GM04504 (cell line): Measurements from ENCODE around the gene FLRT2.

Experiments
- DNase-seq: peaks from one replicate; pipeline ENCODE4 v3.0.0-alpha.2; 2012; ENCODE audit warnings: low read depth

Gene FLRT2

DNA sequence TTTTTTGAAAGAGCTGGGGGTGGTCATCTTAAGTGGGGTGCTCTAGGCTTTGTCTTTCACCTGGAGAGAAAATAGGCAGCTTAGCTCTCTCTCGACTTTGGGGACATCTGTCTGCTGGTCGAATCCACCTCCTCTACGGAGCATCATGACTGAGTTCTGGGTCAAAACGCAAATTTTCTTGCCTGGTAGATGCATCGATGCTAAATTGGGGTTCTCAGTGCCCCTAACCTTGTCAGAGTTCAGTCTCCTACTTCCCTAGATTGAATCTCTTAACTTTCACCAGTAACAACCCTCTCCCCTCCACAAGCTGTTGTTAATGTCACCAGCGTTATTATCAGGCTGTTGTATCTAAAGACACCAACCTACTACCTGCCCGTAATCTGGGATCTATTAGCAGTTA, 682 bp downstream of the FLRT2 start:
- DNase-seq, result no peak

DNA sequence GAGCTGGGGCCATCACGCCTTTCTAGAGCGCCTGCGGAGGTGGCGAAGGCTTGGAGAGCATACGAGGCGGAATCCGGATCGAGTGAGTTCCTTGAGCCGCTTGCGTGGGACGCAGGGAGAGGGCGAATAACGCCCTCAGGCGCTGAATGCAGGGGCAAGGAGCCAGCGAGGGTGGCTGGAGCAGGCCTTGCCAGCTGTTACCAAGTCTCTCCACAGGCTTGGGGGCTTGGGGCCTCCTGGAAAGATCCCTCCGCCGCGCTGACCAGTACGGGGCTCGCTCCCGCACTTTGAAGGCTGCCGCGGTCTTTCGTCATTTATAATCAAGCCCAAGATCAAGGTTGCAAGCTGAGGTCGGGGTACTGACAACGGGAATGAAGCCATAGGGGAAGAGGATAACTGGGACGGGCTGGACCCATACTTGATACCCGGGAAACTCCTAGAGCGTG, 1.2 kb downstream of the FLRT2 start:
- DNase-seq, result peak; percentile 66

DNA sequence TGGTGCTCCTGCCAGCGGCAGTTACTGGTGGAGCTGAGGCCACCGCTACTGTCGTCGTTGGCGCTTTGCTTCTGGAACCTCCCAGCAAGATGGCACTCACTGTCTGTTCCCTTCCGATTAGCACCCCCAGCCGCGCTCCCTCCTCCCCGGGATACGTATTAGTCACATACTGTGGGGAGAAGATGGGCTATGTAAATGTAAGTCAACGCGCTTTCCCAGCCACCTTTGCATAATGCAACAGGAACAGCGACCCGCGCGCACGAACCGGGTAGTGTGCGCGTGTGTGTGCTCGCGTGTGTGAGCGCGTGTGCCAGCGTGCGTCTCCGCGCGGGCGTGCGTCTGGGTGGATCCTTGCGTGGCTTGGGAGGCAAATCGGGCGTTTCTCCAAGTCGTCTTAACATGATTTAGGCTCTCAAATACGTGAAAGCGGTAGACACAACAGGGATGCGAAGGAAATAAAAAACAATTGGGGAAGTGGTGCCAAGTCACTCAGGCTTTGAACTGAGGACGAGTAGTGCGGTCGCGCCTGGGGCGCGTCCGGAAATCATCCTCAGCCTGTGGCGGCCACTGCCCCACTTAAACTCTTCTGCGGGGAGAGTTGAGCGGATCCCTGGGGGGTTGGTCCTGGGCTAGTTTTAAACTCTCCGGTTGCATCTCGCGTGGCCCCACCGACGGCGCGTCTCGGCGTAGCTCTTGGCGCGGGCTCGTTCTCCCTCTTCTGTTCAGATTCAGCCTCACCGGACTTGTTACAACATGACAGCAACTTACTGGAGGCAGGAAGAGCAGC, 1.8 kb downstream of the FLRT2 start:
- DNase-seq, result peak; percentile 74

DNA sequence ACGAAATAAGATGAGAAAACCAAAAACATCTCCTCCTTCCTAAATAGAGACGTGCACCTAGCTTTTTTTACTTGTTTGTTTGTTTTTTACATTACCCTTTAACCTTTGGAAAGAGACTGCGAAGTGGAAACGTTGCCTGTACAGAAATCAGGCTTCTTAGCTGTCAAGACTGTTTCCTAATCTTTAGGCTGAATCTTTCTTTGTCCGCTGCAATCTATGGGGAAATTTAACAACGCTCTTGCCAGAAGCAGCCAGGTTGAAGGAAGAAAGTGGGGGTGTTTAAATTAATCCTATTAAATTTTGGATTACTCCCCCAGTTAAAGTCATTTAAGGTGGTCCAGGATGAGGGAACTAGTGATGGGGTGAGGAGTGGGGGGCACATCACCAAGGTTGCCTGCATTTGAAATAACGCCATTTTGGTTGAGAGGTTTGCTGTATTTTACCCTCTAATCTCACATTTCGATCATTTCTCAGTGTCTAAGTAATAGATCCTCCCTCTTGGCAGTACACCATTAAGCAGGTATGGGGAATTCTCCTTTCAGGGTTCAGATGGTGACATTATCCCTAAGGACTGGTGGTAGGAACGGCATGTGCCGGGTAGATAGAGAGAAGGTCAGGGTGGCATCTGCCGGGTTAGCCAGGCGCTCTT, 2.6 kb downstream of the FLRT2 start:
- no peak for DNase-seq

DNA sequence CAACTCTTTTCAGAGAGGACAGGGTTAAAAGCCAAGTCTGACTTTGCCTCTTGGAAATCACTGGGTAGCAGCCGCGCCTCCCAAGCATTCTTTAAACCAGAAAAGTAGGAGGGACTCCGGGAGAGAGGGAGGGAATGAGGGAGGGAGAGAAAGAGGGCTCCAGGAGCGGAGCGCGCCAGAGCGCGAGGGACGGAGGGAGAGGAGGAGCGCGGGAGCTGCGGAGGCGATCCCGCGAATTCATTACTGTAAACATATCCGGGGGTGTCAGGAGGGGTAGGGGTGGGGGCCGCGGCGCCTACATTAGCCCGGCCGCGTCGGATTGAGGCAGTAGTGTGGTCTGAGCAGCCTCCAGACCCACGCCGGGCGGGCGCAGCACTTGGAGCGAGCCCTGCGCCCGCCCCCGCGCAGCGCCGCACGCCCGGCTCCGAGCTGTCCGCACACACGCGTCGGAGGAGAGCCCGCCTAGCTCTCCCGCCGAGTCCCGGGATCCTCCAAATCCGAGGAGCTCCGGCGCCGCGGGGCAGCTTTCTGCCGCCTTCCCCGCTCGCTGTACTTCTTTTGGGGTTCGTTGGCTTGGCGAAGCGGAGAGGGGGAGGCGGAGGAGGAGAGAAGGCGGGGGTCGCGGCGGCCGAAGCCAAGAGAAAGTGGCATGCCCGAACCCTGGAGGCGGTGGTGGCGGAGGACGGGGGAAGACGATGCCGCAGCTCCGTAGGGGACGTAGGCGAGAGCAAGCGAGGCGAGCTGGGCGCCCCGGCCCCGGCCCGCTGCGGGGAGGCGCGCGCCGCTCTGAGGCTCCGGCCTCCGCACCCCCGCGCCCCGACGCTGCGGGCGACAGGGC, 3.3 kb downstream of the FLRT2 start:
- DNase-seq, result peak; percentile 79

DNA sequence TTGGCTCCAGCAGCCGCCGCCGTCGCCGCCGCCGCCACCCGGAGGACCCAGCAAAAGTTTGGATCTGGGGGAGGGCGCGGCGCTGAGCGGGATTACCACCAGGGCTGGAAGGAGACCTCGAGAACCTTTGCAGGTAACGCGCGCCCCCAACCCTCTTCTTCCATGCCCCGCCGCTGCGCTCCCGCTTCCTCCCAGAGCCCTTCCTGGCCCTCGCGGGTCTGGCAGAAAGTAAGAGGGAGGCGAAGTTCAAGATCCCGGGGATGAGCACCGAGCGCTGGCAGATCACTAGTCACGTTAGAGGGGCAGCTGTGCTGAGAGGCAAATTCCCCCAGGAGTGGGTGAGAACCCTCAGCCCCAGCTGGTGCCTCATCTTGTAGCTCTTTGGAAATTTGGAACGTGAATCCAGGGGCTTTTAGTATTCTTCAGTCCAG, 3.9 kb downstream of the FLRT2 start:
- no peak for DNase-seq

DNA sequence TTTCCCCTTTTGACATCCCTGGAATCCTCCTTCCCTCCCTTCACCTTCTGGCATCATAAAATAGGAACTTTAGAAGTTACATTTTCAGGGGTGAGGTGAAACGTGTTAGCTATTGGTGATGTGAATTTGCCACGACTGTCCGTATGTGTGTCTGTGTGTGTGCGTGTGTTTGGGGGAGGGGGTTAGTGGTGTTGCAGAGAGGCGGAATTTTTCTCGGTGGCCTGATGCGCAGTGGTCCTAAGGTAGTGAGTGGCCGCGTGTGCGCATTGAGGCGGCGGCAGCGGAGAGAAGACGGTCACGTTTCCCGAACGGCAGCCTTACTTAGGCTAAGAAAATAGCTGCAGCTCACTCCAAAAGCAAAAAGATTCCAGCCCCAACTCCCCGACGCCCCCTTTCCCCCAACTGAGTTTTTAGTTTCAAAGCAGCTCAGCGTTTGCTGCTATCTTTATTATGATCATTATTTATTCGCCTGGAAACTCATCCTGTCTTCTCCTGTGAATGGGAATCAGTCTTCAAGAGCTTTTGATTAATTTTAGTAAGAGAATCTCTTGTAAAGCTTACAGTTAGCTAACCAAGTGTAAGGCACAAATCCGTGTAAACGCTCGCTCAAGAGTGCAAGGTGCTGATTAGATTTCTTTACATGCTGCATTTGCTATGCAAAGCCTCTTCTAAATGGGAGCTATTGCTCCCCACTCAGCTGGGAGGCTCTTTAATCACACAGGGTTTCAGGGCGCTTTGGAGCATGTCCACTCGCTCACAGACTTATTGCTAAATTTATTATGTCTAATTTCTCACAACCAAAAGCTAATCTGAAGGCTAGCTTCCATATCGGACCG, 4.7 kb downstream of the FLRT2 start:
- no peak for DNase-seq

DNA sequence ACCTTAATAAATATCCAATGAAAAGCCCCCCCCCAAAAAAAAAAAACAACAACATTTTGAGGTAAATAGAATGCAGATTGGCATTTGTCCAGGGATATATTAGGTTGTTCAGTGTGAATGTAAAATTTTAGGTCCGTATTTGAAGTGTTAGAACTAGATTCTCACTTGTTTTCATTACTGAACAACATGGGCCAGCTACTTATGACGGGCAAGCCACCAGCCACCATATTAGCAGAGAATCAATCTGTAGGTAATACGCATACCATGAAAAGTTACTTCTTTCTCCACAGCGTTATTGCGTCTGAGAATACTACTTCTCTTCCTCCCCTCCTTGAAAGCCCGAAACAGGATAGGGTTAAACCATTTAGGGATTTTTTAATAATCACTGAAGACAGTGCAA, 5.4 kb downstream of the FLRT2 start:
- no peak for DNase-seq

DNA sequence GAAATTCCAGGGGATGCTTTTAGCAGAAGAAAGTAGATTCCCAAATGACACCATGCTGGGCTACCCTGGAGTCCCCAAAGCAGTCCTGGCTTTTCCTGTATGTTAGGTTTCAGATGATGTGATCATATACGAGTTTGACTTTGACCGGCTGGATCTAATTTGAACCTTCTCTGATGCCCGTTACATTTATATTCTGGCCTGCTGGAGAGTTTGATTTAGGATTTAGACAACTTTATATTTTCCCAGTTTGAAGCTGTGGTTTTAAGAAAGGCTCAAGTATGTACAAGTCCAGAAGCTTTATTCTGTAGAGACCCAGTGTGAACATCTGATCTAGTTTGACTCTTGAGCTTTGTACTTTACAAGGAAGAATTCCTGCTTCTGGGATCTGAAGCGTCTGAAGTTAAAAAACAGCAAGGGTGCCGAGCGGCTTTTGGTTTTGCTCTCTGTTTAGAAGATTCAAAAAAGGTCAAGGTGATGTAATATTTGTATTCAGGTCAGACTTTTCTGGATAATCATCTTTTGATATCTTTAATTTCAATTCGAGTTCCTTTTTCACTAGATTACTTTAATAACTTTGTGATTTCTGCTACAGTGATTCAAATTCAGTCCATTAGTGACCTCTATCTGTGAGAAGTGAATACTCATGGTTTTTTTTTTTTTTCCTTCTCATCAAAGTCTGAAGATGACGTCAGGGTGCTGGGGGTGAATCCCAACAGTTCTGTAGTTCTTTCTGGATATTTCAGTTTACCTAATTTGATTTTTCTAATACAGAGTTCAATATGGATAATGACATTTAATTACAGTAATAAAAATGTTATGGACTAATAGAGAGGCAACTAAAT, 6.3 kb downstream of the FLRT2 start:
- DNase-seq, result peak; percentile 41

DNA sequence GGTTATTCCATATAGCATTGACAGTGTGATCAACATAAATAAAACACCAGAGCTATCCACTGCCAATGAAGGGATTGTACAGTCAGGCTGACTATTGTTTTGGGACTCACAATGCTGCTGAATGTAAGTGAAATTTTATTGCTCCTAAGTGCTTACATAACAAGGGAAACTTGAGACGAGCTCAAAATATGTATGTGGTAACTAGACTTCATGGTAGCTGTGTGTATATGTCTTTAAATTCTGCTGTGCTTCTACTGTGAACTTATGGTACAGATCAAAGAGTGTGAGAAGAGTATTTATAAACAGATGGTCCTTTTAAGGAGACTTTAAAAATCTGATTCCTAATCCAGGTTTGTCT, 6.9 kb downstream of the FLRT2 start:
- DNase-seq, result no peak

DNA sequence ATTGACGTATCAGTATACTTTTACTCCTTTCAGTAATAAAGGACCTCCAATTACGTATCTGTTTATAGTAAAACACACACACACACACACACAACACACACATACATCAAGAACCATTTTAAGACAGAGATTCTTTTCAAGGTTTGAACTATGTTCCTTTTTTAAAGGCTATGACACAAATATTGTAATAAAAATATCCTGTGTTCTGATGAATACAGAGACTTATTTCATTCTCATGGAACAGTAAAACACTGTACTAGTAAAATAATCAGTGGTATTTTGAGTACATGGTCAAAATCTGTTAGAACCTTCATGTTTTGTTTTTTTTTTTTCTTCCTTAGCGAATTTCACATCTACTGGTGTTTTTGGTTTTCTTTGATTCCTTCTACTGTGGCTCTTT, 7.6 kb downstream of the FLRT2 start:
- DNase-seq, result no peak

DNA sequence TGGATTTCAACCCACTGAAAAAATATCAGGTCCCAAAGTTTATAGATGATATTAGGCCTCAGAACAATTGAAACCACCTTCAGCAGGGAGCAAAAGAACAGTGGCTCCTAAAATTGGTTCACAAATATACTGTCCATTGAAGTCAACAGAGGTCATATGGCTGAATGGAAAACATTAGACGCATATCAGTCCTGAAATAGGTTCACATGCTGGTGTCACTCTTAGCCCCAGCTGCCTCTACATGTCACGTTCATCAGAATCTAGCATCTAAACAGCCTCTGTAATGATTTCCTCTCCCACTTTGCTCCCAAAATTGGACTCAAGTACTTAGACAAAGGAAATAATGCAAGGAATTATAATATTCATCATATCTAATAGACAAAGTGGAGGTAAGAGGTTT, 8.7 kb downstream of the FLRT2 start:
- no peak for DNase-seq

DNA sequence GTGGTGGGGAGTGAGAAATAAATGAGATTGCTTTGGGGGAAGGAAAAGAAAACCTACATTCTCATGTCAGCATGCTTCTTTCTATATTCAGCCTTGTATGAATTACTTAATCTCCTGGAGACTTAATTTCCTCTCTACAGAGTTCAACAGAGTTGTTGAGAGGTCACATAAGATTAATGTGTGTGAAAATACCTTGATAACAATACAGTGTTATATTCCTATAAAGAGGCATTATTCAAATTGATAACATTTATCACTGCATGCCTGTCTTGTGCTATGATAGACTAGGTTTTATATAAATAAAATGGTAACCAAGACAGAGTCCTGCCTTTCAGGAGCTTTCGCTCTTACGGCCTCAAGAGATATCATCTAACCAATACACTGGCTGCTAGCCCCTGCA, 9.6 kb downstream of the FLRT2 start:
- no peak for DNase-seq

DNA sequence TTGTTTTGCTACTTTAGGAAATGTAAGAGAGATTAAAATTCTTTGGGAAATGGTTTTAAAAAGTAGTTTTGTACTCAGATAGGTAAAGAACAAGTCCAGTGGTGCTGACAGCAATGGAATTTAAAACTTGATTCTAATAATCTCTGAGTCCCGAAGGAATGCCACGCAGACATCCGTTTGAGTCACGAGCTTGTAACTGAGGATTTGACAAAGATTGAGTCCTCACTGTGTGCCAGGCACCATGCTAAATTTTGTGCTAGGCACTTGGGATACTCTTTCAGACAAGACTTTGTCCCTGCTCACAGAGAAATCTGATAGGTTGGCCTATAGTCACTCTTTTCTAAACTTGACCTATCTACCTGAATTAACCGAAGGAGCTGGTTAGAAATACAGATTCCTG, 12.7 kb downstream of the FLRT2 start:
- no peak for DNase-seq

DNA sequence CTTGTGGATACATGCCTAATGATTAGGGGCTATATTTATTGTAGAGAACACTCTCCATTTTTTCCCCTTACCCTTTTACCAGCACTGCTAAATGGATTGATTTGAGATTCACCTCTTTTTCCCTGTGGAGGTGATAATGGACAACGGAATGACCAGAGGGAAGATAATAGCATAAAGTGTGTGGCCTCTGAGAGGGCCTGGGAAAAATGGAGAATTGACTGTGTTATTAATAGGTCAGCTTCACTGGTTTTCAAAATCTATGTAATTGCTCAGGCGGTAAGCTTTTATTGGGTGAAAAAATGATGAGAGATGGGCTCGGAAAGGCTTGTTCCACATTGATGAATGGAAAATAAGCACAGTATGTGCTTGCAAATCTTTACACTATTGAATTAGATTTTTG, 15.8 kb downstream of the FLRT2 start:
- no peak for DNase-seq

DNA sequence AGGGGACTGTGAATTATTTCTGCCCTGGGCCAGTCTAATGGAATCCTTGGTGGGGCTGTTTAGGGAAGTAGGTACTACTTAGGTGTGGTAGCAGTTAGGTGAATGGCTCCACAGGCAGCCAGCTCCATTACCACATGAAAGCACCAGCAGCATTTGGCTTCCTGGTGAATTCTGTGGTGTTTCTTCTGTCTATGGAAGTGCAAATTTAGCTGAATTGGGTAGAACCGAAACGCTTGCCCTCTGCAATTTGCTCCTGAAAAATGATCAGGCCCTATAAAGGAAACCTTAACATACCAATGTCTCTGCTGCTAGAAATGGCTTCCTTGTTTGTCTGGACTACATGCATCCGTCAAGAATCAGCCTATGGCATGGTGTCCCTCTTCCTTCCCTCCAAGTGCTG, 16.4 kb downstream of the FLRT2 start:
- no peak for DNase-seq

DNA sequence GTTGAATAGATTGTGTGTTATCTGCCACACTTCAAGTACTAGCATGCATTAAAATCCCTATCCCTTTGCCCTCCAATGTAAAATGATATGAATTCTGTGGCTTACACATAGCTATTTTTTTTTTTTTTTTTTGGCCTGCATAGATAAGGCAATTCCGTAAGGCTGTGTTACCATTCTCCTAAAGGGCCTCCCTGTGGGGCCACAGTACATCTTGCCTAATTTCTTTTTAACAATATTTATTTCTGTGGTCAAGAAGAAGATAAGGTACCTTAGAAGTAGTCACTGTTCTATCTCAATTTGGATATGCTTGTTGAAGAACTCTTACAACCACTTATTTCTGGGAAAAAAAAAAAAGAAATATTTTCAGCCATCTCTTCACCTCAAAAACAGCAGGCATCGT, 19.8 kb downstream of the FLRT2 start:
- no peak for DNase-seq

DNA sequence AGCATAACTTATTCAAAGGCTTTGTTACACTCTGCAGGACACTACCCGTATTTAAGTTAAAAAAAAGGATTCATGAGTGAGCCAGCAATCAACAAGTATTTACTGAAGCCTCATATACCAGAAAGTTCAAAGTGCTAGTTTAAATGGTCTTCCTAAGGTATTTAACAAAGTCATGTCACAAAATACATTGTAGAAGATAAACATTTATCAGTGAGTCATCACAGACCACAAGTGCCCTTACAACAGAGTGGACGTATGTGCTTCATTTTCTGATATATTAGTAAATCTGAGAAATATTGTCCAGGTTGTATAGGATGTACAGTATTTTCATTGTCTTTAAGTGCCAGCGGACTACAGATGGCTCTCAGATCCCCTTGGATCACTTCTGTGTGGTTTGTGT, 24.2 kb downstream of the FLRT2 start:
- DNase-seq, result no peak

DNA sequence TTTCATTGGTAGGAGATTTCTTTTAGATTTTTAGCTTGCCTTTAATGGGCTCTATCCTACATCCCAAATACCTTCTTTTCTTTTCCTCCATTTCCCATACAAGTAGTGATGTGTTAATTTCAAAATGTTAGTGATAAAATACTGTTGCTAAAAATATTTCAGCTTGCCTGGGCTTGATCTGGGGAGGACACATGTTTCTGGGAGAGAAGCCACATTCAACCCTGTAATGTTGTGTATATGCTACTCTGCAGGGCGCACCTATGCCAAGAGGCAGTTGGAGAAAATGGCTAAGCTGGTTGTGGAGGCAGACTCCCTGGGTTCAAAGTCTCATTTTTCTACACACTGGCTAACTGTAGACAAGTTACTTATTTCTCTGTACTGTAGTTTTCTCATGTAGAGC, 26.3 kb downstream of the FLRT2 start:
- no peak for DNase-seq

DNA sequence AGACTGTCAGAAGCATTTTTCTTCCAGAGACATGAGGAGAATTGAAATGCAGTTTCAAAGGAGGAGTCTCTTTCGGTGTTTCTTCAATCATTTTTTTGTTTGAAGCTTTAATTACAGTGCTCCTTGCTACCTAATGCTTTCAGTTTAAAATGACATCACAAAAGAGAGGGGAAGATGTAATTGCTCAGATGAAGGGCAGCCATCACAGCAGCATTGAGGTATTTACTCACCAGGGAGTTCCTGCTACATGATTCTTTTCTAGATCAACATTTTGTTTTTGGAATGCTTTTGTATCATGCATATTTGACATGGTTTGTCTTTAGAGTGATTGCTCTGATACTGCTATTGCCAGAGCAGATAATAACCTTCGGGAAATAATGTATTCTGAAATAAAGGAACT, 28.6 kb downstream of the FLRT2 start:
- DNase-seq, result no peak

DNA sequence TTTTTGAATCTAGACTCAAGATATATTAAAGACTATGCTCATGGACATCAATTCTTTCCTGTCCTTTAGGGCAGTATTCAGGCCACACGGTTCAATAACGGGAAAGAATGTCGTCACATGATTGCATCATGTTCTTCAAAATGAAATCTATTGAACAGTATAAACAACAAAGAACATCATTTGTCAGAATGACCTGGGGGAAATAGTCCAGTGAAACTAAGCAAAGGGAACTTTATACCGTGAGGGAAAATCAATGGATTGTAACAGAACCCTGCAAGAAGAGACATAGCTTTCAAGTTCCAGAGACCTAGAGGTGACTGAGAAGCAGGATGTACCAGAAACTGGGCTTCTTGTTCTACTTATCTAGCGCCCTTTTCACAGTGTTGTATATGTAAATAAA, 32.7 kb downstream of the FLRT2 start:
- no peak for DNase-seq
